ENCODE data around the gene WDR89.
"Not testable (repeated sequence)": the region's sequence is repeated elsewhere in the genome, so short reads cannot be mapped to it uniquely, and the experiment has no call there.

Gene WDR89

GRCh38 chr14:63594455-63595372, 47.0 kb downstream of the WDR89 start:
- DNase-seq, result no peak

DNA sequence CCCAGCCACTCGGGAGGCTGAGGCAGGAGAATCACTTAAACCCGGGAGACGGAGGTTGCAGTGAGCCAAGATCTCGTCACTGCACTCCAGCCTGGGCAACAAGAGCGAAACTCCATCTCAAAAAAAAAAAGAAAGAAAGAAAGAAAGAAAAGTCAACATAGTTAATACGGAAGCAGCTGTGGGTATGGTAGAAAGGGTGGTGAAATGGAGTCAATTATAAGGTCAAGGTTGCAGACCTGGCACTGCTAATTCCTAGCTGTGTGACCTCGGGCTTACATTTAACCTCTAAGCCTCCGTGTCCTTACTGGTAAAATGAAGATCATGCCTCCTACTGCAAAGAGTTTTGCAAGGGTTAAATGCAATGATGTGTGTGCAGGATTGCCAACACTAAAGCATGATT, 58.6 kb downstream of the WDR89 start:
- not testable (repeated sequence) for DNase-seq

DNA sequence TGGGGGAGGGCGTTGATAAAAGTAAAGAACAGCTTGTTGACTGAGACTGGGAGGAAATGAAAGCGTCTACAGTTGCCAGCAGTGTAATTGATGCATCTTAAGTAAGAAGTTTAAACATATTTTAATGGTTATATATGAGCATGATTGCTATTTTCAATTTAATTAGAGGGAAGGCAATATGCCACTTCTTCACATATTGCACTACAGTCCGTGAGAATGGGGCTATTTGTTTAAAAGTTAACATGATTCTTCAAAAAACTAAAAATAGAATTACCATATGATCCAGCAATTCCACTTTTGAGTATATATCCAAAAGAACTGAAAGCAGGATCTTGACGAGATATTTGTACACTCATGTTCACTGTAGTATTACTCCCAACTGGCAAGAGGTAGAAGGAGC, 60.2 kb downstream of the WDR89 start:
- DNase-seq, result no peak

DNA sequence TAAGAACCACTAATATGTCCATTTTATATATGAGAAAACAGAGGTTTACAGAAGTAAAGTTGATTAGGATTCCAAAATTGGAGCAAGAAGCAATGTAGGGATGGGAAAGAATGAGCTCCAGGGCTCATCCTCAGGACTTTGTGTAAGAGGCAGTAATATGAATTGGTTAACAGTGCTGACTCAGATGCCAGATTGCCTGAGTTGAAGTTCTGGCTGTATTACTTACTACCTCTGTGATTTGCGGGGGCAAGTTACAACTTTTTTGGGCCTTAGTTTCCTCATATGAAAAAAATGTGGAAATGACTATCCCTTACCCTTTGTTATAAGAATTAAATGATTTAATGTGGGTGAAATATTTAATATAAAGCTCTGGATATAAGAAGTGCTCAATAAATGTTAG, 63.4 kb downstream of the WDR89 start:
- no peak for DNase-seq

- peak; percentile 38 for DNase-seq
Measured at GRCh38 chr14:63573581-63573980, 68.1 kb downstream of the WDR89 start.

- DNase-seq, result no peak
Measured at GRCh38 chr14:63565448-63565847, 76.2 kb downstream of the WDR89 start.

- no peak for DNase-seq
Measured at GRCh38 chr14:63564318-63564717, 77.4 kb downstream of the WDR89 start.

GRCh38 chr14:63563370-63564026, 78.2 kb downstream of the WDR89 start:
- DNase-seq, result no peak

DNA sequence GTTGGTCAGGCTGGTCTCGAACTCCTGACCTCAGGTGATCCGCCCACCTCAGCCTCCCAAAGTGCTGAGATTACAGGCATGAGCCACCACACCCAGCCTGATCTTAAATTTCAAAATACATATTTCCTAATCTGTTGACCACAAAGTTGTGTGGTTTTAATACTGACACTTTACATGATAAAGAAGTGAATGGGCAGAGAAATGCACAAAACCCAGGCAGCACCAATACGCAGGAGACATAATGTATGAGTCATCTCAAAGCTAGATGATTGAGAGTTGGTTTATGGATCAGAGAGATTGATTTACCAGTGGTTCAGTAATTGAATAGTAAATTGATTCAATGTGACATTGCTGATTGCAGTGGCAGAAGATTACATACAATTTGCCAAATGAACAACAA, 79.3 kb downstream of the WDR89 start:
- no peak for DNase-seq

DNA sequence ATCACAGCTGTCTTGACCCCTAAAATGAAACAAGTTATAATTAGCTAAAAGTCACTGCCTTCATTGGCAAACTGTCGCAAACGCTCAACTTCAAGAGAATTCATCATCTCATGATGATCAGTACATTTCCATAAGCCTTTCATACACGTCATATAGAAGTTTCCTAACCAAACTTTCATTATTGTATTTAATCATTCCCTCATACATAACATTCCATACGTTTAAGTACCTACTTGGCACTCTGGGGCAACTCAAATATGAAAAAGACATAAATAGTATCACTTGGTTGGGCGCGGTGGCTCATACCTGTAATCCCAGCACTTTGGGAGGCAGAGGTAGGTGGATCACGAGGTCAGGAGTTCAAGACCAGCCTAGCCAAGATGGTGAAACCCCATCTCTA, 86.1 kb downstream of the WDR89 start:
- no peak for DNase-seq

DNA sequence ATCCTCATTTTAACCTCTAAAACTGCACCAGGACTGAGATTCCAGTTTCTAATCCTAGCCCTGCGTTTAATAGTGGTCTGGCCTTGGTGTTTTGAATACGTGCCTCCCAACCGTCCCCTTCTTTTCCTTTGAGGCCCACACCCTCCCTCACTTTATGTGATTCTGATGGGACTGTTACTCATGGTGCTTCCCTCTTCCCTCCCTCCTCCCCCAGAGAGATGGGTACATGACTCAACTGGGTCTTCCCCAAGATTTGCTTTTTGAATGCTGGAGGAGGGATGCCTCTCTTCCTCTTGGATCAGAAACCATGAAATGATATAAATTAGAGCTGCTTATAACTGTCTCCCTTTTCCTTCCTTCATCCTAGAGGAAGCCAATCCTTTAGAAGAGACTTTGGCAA, 90.3 kb downstream of the WDR89 start:
- DNase-seq, result peak; percentile 50

GRCh38 chr14:63547798-63548335, 93.8 kb downstream of the WDR89 start:
- DNase-seq, result no peak

All from fibroblast of skin of right quadriceps (primary cell).